PC-9 (cell line): ENCODE data around the gene PCDHGA12.

ENCODE experiments used
- EZH2 ChIP-seq: fragments of 200-600 bp; sonication (generic); IDR thresholded peaks from 2 replicates; pipeline ENCODE4 v1.8.0; 2017; ENCODE audit warnings: antibody characterized with exemption, low read depth
- TF ChIP-seq, protein P1 (sequence below): fragments of 200-600 bp; sonication (generic); conservative IDR thresholded peaks from 2 replicates; pipeline ENCODE4 v1.6.1; 2017; ENCODE audit warnings: mixed run types, antibody characterized with exemption, mild to moderate bottlenecking, moderate library complexity

DNA sequence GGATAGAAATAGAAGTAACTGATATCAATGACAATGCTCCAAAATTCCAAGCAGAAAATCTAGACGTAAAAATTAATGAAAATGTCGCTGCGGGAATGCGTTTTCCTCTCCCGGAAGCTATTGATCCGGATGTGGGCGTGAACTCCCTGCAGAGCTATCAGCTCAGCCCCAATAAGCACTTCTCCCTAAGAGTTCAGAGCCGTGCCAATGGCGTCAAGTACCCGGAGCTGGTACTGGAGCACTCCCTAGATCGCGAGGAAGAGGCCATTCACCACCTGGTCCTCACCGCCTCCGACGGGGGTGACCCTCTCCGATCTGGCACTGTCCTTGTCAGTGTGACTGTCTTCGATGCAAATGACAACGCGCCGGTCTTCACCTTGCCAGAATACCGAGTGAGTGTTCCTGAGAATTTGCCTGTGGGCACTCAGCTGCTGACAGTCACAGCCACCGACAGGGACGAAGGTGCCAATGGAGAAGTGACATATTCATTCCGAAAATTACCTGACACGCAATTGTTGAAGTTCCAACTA is 16.7 kb upstream of the PCDHGA12 start:
- TF ChIP-seq, protein P1, sequence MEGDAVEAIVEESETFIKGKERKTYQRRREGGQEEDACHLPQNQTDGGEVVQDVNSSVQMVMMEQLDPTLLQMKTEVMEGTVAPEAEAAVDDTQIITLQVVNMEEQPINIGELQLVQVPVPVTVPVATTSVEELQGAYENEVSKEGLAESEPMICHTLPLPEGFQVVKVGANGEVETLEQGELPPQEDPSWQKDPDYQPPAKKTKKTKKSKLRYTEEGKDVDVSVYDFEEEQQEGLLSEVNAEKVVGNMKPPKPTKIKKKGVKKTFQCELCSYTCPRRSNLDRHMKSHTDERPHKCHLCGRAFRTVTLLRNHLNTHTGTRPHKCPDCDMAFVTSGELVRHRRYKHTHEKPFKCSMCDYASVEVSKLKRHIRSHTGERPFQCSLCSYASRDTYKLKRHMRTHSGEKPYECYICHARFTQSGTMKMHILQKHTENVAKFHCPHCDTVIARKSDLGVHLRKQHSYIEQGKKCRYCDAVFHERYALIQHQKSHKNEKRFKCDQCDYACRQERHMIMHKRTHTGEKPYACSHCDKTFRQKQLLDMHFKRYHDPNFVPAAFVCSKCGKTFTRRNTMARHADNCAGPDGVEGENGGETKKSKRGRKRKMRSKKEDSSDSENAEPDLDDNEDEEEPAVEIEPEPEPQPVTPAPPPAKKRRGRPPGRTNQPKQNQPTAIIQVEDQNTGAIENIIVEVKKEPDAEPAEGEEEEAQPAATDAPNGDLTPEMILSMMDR = no peak
- TF ChIP-seq EZH2 = no peak
